B cell (primary cell): ENCODE measurements around the gene SYNJ1.

Experiments
- CTCF ChIP-seq: fragments of 200-600 bp; IDR thresholded peaks from one replicate; pipeline ENCODE4 v1.8.0; 2022; ENCODE audit warnings: antibody characterized with exemption, mild to moderate bottlenecking
- EZH2 ChIP-seq: IDR thresholded peaks from 2 replicates; pipeline ENCODE4 v1.6.1; 2012; ENCODE audit warnings: borderline replicate concordance, low read depth, mild to moderate bottlenecking, moderate library complexity, low read length; ENCODE audit not compliant: insufficient read depth, poor library complexity, severe bottlenecking

GRCh38 chr21:32719085-32719484 lies 8.7 kb downstream of the SYNJ1 start:
- TF ChIP-seq CTCF (no peak), EZH2 (no peak)
